ENCODE results near the gene VPS4A. TPM values are rescaled to one million over a fixed set of nuclear protein-coding genes. Genes with fewer than 3 reads are reported as not detected.

The VPS4A gene
- total and polyA plus RNA-seq, 2 of the 8 experiments (the other 6 are each of a cell fraction or from before 2014, with no cell fraction given), result 14.1 to 24.1 TPM

DNA sequence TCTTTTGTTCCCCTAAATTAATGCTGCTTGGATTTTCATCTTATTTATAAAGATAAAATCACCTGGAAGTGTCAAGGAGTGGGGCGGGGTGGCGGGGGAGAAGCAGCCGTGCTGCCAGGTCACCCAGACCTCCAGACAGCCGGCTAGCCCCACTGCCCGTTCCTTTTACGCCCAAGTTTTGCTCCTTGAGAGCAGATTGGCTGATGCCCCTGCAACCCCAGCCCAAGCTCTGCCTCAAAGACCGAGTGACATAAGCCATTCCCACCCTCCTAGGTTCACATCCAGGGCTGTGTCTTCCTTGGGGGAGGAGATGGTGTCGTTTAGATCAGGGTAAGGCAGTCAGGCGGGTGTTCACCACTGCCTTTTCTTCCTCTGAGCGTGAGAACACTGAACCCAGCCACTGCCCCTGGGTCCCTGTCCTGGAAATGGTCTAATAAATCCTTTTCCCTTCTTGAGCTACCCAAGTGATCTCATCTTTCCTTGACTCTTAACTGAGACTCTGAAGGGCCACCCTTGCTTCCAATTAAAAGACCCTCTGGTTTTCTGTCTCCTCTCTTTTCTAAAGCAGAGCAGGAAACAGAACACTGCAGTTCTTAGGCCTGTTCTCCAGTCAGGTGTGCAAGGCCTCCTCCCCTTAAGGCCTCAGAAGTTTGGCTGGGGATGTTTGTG, 13.6 kb downstream of the VPS4A start:
- Histone ChIP-seq H2BK15ac (ENCODE audit: low read length) (no peak overlapping the region), H2AFZ (ENCODE audit: low read length) (no peak overlapping the region), H3K79me2 (ENCODE audit: control insufficient read depth in 1 of 2, insufficient read depth in 2 of 2, low read length in 2 of 2) (peaks cover 8 to 64% of the 10 kb centered on the region in 2 experiments), H3K23me2 (ENCODE audit: low read depth, low read length) (peaks cover 9% of the 10 kb centered on the region; the same call in 1 of the 2 replicates), H3K9ac (replicated peaks in 1 of 4; ENCODE audit: extremely low read depth in 1 of 4, low read depth in 3 of 4, low read length in 3 of 4) (no peak overlapping the region; a peak in 1 of 7 replicates), H2BK120ac (replicated peaks; ENCODE audit: low read depth, low read length) (no peak overlapping the region), H2BK5ac (ENCODE audit: low read depth, low read length) (no peak overlapping the region), H4K91ac (replicated peaks; ENCODE audit: insufficient read length, low read length) (no peak overlapping the region), H3K4ac (replicated peaks; ENCODE audit: insufficient read length, low read depth, low read length) (no peak overlapping the region), H3K14ac (ENCODE audit: insufficient read length) (no peak overlapping the region), H3K4me2 (ENCODE audit: insufficient read depth in 1 of 2, low read depth in 2 of 2, low read length in 2 of 2) (no peak overlapping the region), H3K4me3 (ENCODE audit: extremely low read depth in 1 of 4, insufficient read depth in 2 of 4, low read depth in 3 of 4, low read length in 4 of 4) (no peak overlapping the region), H2BK20ac (ENCODE audit: low read length) (no peak overlapping the region), H4K5ac (ENCODE audit: insufficient read length, low read depth, low read length) (no peak overlapping the region), H2BK12ac (ENCODE audit: low read depth, low read length) (no peak overlapping the region), H2AK5ac (ENCODE audit: low read depth, low read length) (no peak overlapping the region), H3K36me3 (ENCODE audit: control insufficient read depth in 2 of 4, insufficient read depth in 4 of 4, low read length in 3 of 4) (peaks cover 20 to 86% (median 46%) of the 10 kb centered on the region in 4 experiments), H3K56ac (replicated peaks; ENCODE audit: insufficient read length, low read depth, low read length) (no peak overlapping the region), H3K79me1 (ENCODE audit: low read depth, low read length) (peaks cover 21% of the 10 kb centered on the region), H4K8ac (ENCODE audit: extremely low read depth, insufficient read depth, low read length) (no peak overlapping the region), H3K4me1 (replicated peaks in 1 of 4; ENCODE audit: control insufficient read depth in 3 of 4, insufficient read depth in 4 of 4, low read length in 3 of 4) (peaks cover 6 to 14% (median 10%) of the 10 kb centered on the region in 4 experiments), H3K23ac (ENCODE audit: insufficient read length) (no peak overlapping the region), H4K20me1 (replicated peaks in 1 of 2; ENCODE audit: control insufficient read depth in 1 of 2, insufficient read depth in 2 of 2, low read length in 2 of 2) (peaks cover 14 to 46% of the 10 kb centered on the region in 2 experiments), H3K27me3 (replicated peaks in 1 of 4; ENCODE audit: control insufficient read depth in 3 of 4, extremely low read depth in 1 of 4, insufficient read depth in 3 of 4, low read length in 3 of 4) (no peaks in the 10 kb centered on the region), H3K27ac (ENCODE audit: low read depth, low read length) (no peak overlapping the region), H3K9me3 (ENCODE audit: insufficient read depth in 2 of 2, low read depth in 1 of 2, low read length in 1 of 2) (no peaks in the 10 kb centered on the region), H3K18ac (ENCODE audit: extremely low read depth, low read length) (no peak overlapping the region)
- FAIRE-seq (no peak), DNase-seq (ENCODE audit: low read depth in 1 of 2, low spot score in 2 of 2) (no peak)
- TF ChIP-seq POLR2A (IDR thresholded peaks at IDR 0.05; ENCODE audit: control extremely low read depth in 1 of 2, low read depth in 2 of 2, low read length in 2 of 2), result 0 out of 3 replicates have a peak, but pooled peaks of 1 of the 2 experiments have one; percentile 33
- TF ChIP-seq POLR2AphosphoS5 (IDR thresholded peaks at IDR 0.05; ENCODE audit: low read depth, low read length), result 0 out of 2 replicates have a peak, but pooled peaks have one; percentile 30
- no peak for TF ChIP-seq CEBPB (IDR thresholded peaks at IDR 0.05; ENCODE audit: low read depth, low read length)
- CTCF ChIA-PET (ENCODE audit: partially characterized antibody), result interaction anchor here (0.6 to 3.4 kb wide), 2 partner anchors 14 to 1115 kb away, joined by 3 to 10 read pairs; partner anchors contain the start of genes COG8 and NIP7
- POLR2A ChIA-PET (ENCODE audit: partially characterized antibody), result interaction anchor here (24.8 to 29.8 kb wide), 2 partner anchors 4 to 12 kb away, joined by 497 read pairs; partner anchors contain the start of genes COG8, NIP7, PDF and TMED6
- WGBS, 2 experiments (ENCODE audit: extremely low coverage in 1 of 2, insufficient coverage in 1 of 2, insufficient read length in 1 of 2, insufficient replicate concordance in 2 of 2, low coverage in 1 of 2, low lambda C conversion rate in 2 of 2, missing lambda C conversion rate in 1 of 2), result 89% methylated on average over 10 of the region's 10 CpGs; no CpG with 5 or more reads in 1 of the 2 experiments

Data from H1 (cell line).